Nephron (organoid): ENCODE measurements around the gene CENPO.

ENCODE experiments used
- H3K27ac Mint-ChIP-seq, 3 experiments: 2 replicates each; pipeline ENCODE4 v1.8.0; 2020; ENCODE audit warnings: mixed read lengths in 3 of 3, mild to moderate bottlenecking in 2 of 3, moderate library complexity in 1 of 3
- H3K27me3 Mint-ChIP-seq: 2 replicates; pipeline ENCODE4 v1.8.0; 2021; ENCODE audit warnings: low read depth, mild to moderate bottlenecking, moderate library complexity, mixed read lengths
- H3K36me3 Mint-ChIP-seq: 2 replicates; pipeline ENCODE4 v1.8.0; 2020; ENCODE audit warnings: low read depth, mixed read lengths
- H3K4me1 Mint-ChIP-seq: 2 replicates; pipeline ENCODE4 v1.8.0; 2020; ENCODE audit warnings: mixed read lengths
- H3K4me3 Mint-ChIP-seq, 3 experiments: 2 replicates each; pipeline ENCODE4 v1.8.0; 2020; ENCODE audit warnings: mild to moderate bottlenecking in 3 of 3, mixed read lengths in 3 of 3, moderate library complexity in 2 of 3
- H3K9me3 Mint-ChIP-seq: 2 replicates; pipeline ENCODE4 v1.8.0; 2020; ENCODE audit warnings: mixed read lengths
- TF ChIP-seq, protein P1 (sequence below), 3 experiments: fragments of 200-600 bp; sonication (generic); IDR thresholded peaks; one replicate each; pipeline ENCODE4 v1.5.0; 2021; ENCODE audit warnings: antibody characterized with exemption in 3 of 3; ENCODE audit not compliant: unreplicated experiment in 3 of 3

The CENPO gene

DNA sequence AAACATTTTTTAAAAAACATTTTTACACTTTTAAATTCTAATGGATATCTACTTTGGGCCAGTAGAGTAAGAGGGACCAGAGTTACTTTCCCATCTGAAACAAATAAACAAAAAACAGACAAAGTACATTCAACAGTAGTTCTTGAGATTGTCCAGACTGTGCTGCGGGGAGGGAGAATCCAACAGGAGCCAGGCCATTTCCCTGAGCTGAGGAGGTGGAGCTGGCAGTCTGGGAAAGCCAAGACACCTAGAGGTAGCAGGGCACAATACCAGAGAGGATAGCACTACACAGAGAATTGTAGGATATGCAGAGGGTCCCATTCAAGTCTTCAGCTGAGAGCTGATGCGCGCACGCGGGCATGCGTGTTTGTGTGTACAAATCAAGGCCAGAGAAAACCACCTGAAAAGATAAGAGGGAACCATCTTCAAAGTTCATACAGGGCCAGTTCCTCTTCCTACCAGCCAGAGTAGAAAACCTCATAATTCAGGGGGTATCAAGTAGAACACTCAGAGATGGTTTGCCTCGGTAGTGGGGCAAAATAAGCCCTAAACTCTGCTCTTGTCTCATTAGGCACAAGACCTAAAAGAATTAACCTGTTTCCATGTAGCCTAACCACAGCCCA lies 44.0 kb upstream of the CENPO start:
- peaks cover 24% of the 10 kb centered on the region for H3K36me3 Mint-ChIP-seq
- TF ChIP-seq, protein P1, sequence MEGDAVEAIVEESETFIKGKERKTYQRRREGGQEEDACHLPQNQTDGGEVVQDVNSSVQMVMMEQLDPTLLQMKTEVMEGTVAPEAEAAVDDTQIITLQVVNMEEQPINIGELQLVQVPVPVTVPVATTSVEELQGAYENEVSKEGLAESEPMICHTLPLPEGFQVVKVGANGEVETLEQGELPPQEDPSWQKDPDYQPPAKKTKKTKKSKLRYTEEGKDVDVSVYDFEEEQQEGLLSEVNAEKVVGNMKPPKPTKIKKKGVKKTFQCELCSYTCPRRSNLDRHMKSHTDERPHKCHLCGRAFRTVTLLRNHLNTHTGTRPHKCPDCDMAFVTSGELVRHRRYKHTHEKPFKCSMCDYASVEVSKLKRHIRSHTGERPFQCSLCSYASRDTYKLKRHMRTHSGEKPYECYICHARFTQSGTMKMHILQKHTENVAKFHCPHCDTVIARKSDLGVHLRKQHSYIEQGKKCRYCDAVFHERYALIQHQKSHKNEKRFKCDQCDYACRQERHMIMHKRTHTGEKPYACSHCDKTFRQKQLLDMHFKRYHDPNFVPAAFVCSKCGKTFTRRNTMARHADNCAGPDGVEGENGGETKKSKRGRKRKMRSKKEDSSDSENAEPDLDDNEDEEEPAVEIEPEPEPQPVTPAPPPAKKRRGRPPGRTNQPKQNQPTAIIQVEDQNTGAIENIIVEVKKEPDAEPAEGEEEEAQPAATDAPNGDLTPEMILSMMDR (IDR thresholded peaks at IDR 0.05; ENCODE audit: unreplicated experiment in 3 of 3) = no peak
- H3K9me3 Mint-ChIP-seq = no peaks in the 10 kb centered on the region
- H3K4me3 Mint-ChIP-seq = no peak overlapping the region
- no peaks in the 10 kb centered on the region for H3K27me3 Mint-ChIP-seq
- H3K4me1 Mint-ChIP-seq = no peaks in the 10 kb centered on the region
- H3K27ac Mint-ChIP-seq = no peak overlapping the region

DNA sequence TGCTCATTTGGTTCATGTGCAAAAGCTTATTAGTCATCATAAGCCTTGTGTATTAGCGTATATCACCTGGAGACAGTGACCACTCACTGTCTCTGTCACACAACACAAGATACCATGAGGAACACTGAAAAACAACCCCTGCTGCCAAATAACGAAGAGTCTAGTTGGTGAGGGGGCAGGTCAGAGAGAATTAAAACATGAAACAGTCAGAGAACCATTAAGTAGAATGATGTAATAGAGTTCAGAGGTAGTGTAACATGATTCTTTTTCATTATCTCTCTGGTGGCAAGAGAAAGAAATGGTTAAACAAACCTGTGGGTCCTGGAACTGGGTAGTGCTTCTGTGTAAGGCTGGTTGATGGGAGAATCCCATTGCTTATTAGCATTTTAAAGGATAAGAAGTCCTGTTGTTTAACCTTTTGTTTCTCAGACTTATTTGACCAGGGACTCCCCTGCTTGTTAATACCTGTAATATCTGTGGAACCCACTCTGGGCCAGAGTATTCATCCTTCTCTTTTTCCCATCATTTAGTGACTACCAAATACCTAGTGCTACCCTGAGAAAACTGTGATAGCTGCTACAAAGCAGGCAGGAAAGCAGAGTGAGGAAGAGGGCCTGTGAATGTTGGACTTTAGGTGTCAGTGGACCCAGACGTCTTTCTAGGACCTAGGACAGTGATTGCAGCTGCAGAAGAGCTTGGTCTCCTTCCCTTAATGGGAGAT lies 38.1 kb upstream of the CENPO start:
- TF ChIP-seq, protein P1 (IDR thresholded peaks at IDR 0.05; ENCODE audit: unreplicated experiment in 3 of 3) = no peak
- H3K36me3 Mint-ChIP-seq = peaks cover 25% of the 10 kb centered on the region
- no peaks in the 10 kb centered on the region for H3K9me3 Mint-ChIP-seq
- no peak overlapping the region for H3K4me3 Mint-ChIP-seq
- no peak overlapping the region for H3K27ac Mint-ChIP-seq
- H3K4me1 Mint-ChIP-seq = no peaks in the 10 kb centered on the region
- H3K27me3 Mint-ChIP-seq = no peaks in the 10 kb centered on the region

DNA sequence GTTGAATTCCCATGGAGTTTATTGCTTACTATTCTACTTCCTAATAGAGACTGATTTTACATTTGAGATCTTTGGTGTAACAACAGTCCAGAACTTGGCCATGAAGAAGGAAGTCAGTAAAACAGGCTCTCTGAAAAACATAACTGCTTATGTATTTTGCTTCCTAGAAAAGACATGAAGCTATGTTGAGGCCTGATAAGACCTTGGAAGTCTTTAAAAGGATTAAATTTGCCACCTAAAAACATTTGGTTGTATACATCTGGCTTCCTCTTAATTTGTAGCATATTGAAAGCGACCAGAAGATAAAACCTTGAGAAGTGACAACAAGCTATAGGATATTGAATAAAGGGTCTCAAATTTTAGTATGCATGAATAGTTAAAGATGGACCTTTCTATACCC lies 36.4 kb upstream of the CENPO start:
- no peak overlapping the region for H3K27ac Mint-ChIP-seq
- peaks cover 33% of the 10 kb centered on the region for H3K36me3 Mint-ChIP-seq

DNA sequence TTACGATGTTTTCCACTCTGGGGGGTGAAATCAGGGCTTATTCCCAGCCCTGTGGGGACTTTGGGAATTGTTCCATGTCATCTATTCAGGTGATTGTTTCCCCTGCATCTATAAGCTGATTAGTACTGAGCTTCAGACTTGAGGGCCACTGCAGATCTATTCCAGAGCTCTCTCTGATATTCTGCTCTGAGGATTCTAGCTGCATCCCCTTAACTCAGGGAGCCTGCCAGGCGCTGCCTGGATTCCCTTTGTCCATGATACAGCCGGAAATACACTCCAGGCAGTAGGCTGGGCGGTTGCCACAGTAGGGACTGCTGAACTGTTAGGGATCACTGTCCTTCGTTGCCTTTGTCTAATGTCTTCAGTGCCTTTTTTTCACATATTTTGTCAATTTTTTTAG lies 31.4 kb upstream of the CENPO start:
- H3K27ac Mint-ChIP-seq = no peak overlapping the region
- H3K4me3 Mint-ChIP-seq = no peak overlapping the region
- peaks cover 66% of the 10 kb centered on the region for H3K36me3 Mint-ChIP-seq
- H3K9me3 Mint-ChIP-seq = no peaks in the 10 kb centered on the region
- no peaks in the 10 kb centered on the region for H3K4me1 Mint-ChIP-seq
- H3K27me3 Mint-ChIP-seq = no peaks in the 10 kb centered on the region
- TF ChIP-seq, protein P1 (IDR thresholded peaks at IDR 0.05; ENCODE audit: unreplicated experiment in 3 of 3) = no peak

More for the DNA sequence above, 36.4 kb upstream of the CENPO start:
- Mint-ChIP-seq H3K4me1 (no peaks in the 10 kb centered on the region), H3K4me3 (no peak overlapping the region), H3K27me3 (no peaks in the 10 kb centered on the region), H3K9me3 (no peaks in the 10 kb centered on the region)
- TF ChIP-seq, protein P1 (IDR thresholded peaks at IDR 0.05; ENCODE audit: unreplicated experiment in 3 of 3) = no peak

DNA sequence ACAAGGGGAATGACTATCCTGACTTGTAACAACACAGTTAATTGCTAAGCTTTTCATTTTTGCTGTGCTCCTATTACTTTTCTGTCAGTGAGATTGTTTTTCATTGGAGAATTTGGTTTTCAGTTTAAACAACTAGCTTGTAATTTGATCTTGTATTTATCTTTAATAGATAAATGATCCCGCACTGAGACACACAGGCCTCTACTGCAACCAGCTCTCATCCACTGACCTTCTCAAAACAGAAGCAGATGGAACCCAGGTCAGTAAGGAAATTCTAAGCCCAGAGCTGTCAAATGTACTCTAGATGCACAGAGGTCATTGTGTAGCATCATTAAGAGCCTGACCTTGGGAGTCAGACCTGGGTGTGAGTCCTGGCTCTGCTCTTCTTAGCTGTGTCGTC lies 30.7 kb upstream of the CENPO start:
- no peak overlapping the region for H3K27ac Mint-ChIP-seq

More for the DNA sequence above, 30.7 kb upstream of the CENPO start:
- no peaks in the 10 kb centered on the region for H3K27me3 Mint-ChIP-seq
- no peaks in the 10 kb centered on the region for H3K9me3 Mint-ChIP-seq
- H3K4me3 Mint-ChIP-seq = no peak overlapping the region
- H3K4me1 Mint-ChIP-seq = no peaks in the 10 kb centered on the region
- TF ChIP-seq, protein P1 (IDR thresholded peaks at IDR 0.05; ENCODE audit: unreplicated experiment in 3 of 3) = no peak
- H3K36me3 Mint-ChIP-seq = peaks cover 66% of the 10 kb centered on the region
